GM18909 (cell line): ENCODE results near the gene CHRM5.
"Not testable (repeated sequence)": the region's sequence is repeated elsewhere in the genome, so short reads cannot be mapped to it uniquely, and the experiment has no call there.

Experiments
- ATAC-seq: cut with Tn5 transposase; IDR thresholded peaks from one replicate; pipeline ENCODE4 v1.9.1; 2021; ENCODE audit warnings: mild to moderate bottlenecking; ENCODE audit not compliant: unreplicated experiment, poor library complexity

Gene CHRM5

GRCh38 chr15:34038023-34038870 is 70.0 kb downstream of the CHRM5 start:
- peak; percentile 75 for ATAC-seq

- ATAC-seq, result peak; percentile 56
Observed at GRCh38 chr15:34038871-34039789, 70.8 kb downstream of the CHRM5 start, which contains the start of gene AVEN. Gene AVEN, minus strand, starts transcription at chr15:34039204. Its CDS starts 158 bp downstream, at chr15:34039046.

GRCh38 chr15:34039790-34040113 is 71.5 kb downstream of the CHRM5 start:
- ATAC-seq, result no peak

- ATAC-seq, result no peak
Observed at GRCh38 chr15:34043391-34043790, 75.1 kb downstream of the CHRM5 start.

- ATAC-seq, result no peak
Observed at GRCh38 chr15:34043813-34044212, 75.5 kb downstream of the CHRM5 start.

GRCh38 chr15:34046471-34047145 is 78.3 kb downstream of the CHRM5 start:
- ATAC-seq, result no peak

- ATAC-seq, result no peak
Observed at GRCh38 chr15:34047893-34048775, 79.8 kb downstream of the CHRM5 start.

- ATAC-seq, result no peak
Observed at GRCh38 chr15:34049112-34049511, 80.8 kb downstream of the CHRM5 start.

- ATAC-seq, result not testable (repeated sequence)
Observed at GRCh38 chr15:34050385-34050784, 82.1 kb downstream of the CHRM5 start.

- ATAC-seq, result no peak
Observed at GRCh38 chr15:34054081-34054707, 85.9 kb downstream of the CHRM5 start.

GRCh38 chr15:34055868-34056595 is 87.7 kb downstream of the CHRM5 start:
- ATAC-seq, result no peak

GRCh38 chr15:34056911-34057310 is 88.6 kb downstream of the CHRM5 start:
- ATAC-seq, result no peak

- ATAC-seq, result no peak
Observed at GRCh38 chr15:34059476-34059875, 91.2 kb downstream of the CHRM5 start.

GRCh38 chr15:34059946-34060345 is 91.6 kb downstream of the CHRM5 start:
- ATAC-seq, result no peak

- ATAC-seq, result no peak
Observed at GRCh38 chr15:34064438-34064837, 96.1 kb downstream of the CHRM5 start.

GRCh38 chr15:34065261-34065660 is 97.0 kb downstream of the CHRM5 start:
- no peak for ATAC-seq

- ATAC-seq, result no peak
Observed at GRCh38 chr15:34065941-34066340, 97.6 kb downstream of the CHRM5 start.

- ATAC-seq, result no peak
Observed at GRCh38 chr15:34070003-34070402, 101.7 kb downstream of the CHRM5 start.

- no peak for ATAC-seq
Observed at GRCh38 chr15:34076785-34077184, 108.5 kb downstream of the CHRM5 start.
